T-helper 17 cell (primary cell): ENCODE data around the gene SLC22A7. TPM values are rescaled to one million over a fixed set of nuclear protein-coding genes. Genes with fewer than 3 reads are reported as not detected.
"Not testable (repeated sequence)": the region's sequence is repeated elsewhere in the genome, so short reads cannot be mapped to it uniquely, and the experiment has no call there.

ENCODE experiments used
- ATAC-seq: fragments of 150-1000 bp; cut with Tn5 transposase; 2 replicates; pipeline ENCODE4 v1.10.0; 2021; ENCODE audit warnings: mild to moderate bottlenecking, moderate library complexity
- DNase-seq, 3 donors: peaks; one replicate each; pipeline versions ENCODE4 v3.0.0 to v3.0.0-alpha.2; 2020 to 2021
- H3K9me3 ChIP-seq: one replicate; pipeline ENCODE4 v1.7.0; 2013; ENCODE audit warnings: low read length, mild to moderate bottlenecking; ENCODE audit not compliant: control insufficient read depth, poor library complexity, severe bottlenecking
- H3K27ac Mint-ChIP-seq: one replicate; pipeline ENCODE4 v1.8.0; 2022; ENCODE audit warnings: mild to moderate bottlenecking, moderate library complexity, mixed read lengths
- H3K27me3 Mint-ChIP-seq: one replicate; pipeline ENCODE4 v1.8.0; 2022; ENCODE audit warnings: mixed read lengths
- H3K36me3 Mint-ChIP-seq: one replicate; pipeline ENCODE4 v1.8.0; 2022; ENCODE audit warnings: low read depth, mixed read lengths
- H3K4me1 Mint-ChIP-seq: one replicate; pipeline ENCODE4 v1.8.0; 2022; ENCODE audit warnings: mild to moderate bottlenecking, mixed read lengths
- H3K4me3 Mint-ChIP-seq: one replicate; pipeline ENCODE4 v1.8.0; 2022; ENCODE audit warnings: mild to moderate bottlenecking, moderate library complexity, mixed read lengths
- total RNA-seq, 4 donors: library from RNA in 2 of 4; stranded (reverse) in 2 of 4; gene quantifications; one replicate each; pipeline ENCODE4 v1.2.3 and lab custom pipeline; 2022 to 2026

Gene SLC22A7
- total RNA-seq, 2 donors from 2014 or later: not detected

DNA sequence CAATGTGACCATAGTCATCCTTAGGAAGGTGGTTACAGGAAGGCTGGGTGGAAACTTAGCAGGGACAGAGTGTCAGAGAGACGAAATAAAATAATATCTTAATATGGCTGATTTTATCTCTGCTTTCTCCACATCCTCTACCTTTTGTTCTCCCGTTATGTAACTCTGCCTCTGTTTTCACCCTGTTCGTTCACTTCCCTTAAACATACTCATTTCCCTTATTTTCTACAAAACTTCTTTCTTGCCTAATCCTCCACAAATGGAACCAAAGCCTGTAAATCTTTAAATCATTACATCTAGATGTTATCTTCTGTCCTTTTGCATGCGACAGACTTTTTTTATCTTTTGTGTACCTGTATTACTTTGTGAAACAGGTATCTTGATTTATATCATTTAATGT, 33.8 kb downstream of the SLC22A7 start:
- DNase-seq (no peak), ATAC-seq (peak; percentile 23)
- Mint-ChIP-seq H3K4me1 (peaks cover 19% of the 10 kb centered on the region), H3K36me3 (peaks cover 2% of the 10 kb centered on the region), H3K27me3 (no peaks in the 10 kb centered on the region), H3K27ac (peak overlapping the region; percentile 24), H3K4me3 (peak overlapping the region; percentile 59)
- H3K9me3 ChIP-seq: no peaks in the 10 kb centered on the region

GRCh38 chr6:43334466-43335095, 36.5 kb downstream of the SLC22A7 start:
- no peaks in the 10 kb centered on the region for H3K9me3 ChIP-seq
- Mint-ChIP-seq H3K36me3 (peaks cover 3% of the 10 kb centered on the region), H3K4me3 (no peak overlapping the region), H3K4me1 (peaks cover 22% of the 10 kb centered on the region), H3K27me3 (no peaks in the 10 kb centered on the region), H3K27ac (no peak overlapping the region)
- DNase-seq (no peak), ATAC-seq (no peak)

DNA sequence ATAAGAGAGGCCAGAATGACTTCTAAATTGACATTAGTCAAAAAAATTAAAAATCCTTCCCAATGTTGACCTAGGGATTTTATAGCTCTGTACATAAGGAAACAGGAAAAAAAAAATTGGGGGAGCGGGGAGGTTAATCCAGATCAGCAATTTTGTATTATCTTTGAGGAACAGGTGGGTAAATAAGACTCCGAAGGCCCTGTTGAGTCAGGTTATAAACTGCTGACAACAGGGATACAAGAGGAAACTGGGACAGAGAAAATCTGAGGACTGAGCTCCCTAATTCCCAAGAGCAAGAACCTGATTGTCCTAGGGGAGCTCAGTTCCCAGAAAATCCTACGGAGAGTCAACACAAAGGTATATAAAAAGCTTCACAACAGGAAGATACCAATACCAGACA, 37.4 kb downstream of the SLC22A7 start:
- no peaks in the 10 kb centered on the region for H3K9me3 ChIP-seq
- Mint-ChIP-seq H3K27me3 (no peaks in the 10 kb centered on the region), H3K27ac (no peak overlapping the region), H3K36me3 (peaks cover 9% of the 10 kb centered on the region), H3K4me3 (no peak overlapping the region), H3K4me1 (peaks cover 25% of the 10 kb centered on the region)
- no peak for ATAC-seq
- no peak for DNase-seq

DNA sequence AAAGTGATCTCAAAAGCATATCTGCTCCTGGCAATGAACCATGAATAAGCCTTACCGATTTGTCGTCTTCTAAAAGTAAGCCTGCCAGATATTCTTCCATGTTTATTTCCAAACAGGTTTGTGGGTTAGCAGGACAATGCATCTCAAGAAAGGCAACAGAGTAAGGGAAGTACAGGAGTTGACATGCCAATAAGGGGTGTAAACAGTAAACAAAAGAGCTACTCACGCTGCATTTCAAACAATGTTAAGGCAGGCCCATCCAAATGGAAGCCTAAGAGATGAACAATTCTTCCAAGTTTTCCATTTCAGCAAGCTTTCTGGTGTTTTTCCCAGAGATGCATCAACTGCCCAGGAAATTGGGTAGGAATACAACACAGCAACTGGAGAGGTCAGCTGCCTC, 38.3 kb downstream of the SLC22A7 start:
- no peaks in the 10 kb centered on the region for H3K9me3 ChIP-seq
- DNase-seq (no peak), ATAC-seq (no peak)
- Mint-ChIP-seq H3K4me3 (no peak overlapping the region), H3K36me3 (peaks cover 12% of the 10 kb centered on the region), H3K4me1 (peaks cover 21% of the 10 kb centered on the region), H3K27me3 (no peaks in the 10 kb centered on the region), H3K27ac (no peak overlapping the region)

- Mint-ChIP-seq H3K27ac (peak overlapping the region; percentile 41), H3K36me3 (peaks cover 17% of the 10 kb centered on the region)
Observed at GRCh38 chr6:43338243-43338642, 40.2 kb downstream of the SLC22A7 start.

DNA sequence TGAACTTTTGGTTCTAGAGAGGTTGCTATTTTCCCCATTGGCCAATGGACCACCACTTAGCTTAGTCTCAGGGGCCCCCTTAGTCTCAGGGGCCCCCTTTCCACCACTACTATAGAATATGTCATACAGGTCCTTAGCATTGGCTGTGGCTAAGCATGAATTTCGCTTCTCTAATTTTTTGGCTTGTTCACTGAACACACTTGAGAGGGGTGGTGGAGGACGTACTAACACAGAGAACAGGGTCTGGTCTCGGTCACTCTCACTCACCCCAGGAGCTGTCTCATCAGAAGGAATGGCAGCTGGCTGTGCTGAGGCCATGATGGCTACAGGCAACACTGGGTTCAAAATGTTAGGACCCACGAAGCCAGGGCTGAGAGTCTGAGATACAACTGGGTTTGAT, 41.1 kb downstream of the SLC22A7 start:
- peaks cover 17% of the 10 kb centered on the region for H3K36me3 Mint-ChIP-seq
- H3K4me3 Mint-ChIP-seq: no peak overlapping the region
- H3K9me3 ChIP-seq: no peaks in the 10 kb centered on the region
- no peaks in the 10 kb centered on the region for H3K27me3 Mint-ChIP-seq
- DNase-seq: no peak
- no peak for ATAC-seq
- no peak overlapping the region for H3K27ac Mint-ChIP-seq
- H3K4me1 Mint-ChIP-seq: peaks cover 13% of the 10 kb centered on the region

More at GRCh38 chr6:43338243-43338642, 40.2 kb downstream of the SLC22A7 start:
- Mint-ChIP-seq H3K4me1 (peaks cover 13% of the 10 kb centered on the region), H3K27me3 (no peaks in the 10 kb centered on the region), H3K4me3 (no peak overlapping the region)
- no peak for ATAC-seq
- H3K9me3 ChIP-seq: no peaks in the 10 kb centered on the region
- DNase-seq: no peak

GRCh38 chr6:43346243-43346642, 48.2 kb downstream of the SLC22A7 start:
- H3K9me3 ChIP-seq, H3K4me3 Mint-ChIP-seq, H3K4me1 Mint-ChIP-seq, H3K27me3 Mint-ChIP-seq, H3K27ac Mint-ChIP-seq, DNase-seq, H3K36me3 Mint-ChIP-seq, ATAC-seq: not testable (repeated sequence)

DNA sequence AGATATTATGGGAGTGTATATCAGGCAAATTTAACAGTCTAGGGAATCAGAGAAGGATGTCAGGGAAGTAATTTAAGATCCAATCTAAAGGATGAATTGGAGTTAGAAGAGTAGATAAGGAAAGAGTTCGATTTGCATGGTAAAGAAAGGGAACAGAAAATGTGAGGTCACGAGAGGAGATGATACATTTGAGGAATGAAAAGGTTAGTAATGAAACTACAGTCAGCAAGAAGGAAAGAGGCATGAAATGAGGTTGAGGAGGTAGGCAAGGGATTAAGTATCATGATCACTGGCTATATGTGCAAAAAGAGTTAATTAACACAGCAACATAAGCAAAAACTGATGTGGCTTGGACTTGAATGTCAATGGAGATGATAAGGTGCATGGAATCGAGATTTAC, 49.0 kb downstream of the SLC22A7 start:
- Mint-ChIP-seq H3K27ac (no peak overlapping the region), H3K4me1 (peaks cover 7% of the 10 kb centered on the region), H3K36me3 (peaks cover 9% of the 10 kb centered on the region), H3K4me3 (no peak overlapping the region), H3K27me3 (no peaks in the 10 kb centered on the region)
- H3K9me3 ChIP-seq: no peaks in the 10 kb centered on the region
- ATAC-seq (no peak), DNase-seq (no peak)

GRCh38 chr6:43347444-43347843, 49.4 kb downstream of the SLC22A7 start:
- no peak overlapping the region for H3K4me3 Mint-ChIP-seq
- peaks cover 8% of the 10 kb centered on the region for H3K36me3 Mint-ChIP-seq
- no peak overlapping the region for H3K27ac Mint-ChIP-seq
- ATAC-seq (no peak), DNase-seq (no peak)
- peaks cover 7% of the 10 kb centered on the region for H3K4me1 Mint-ChIP-seq
- no peaks in the 10 kb centered on the region for H3K9me3 ChIP-seq
- H3K27me3 Mint-ChIP-seq: no peaks in the 10 kb centered on the region

DNA sequence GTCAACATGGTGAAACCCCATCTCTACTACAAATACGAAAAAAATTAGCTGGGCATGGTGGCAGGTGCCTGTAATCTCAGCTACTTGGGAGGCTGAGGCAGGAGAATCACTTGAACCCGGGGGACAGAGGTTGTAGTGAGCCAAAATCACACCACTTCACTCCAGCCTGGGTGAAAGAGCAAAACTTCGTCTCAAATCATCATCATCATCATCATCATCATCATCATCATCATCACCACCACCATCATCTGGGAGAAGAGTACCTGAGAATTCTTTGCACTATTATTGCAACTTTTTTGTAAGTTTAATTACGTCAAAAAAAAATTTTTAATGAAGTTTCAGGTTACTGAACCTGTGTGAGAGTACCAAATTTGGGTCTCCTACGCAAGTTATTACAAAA, 53.9 kb downstream of the SLC22A7 start:
- H3K27me3 Mint-ChIP-seq, H3K4me3 Mint-ChIP-seq, H3K27ac Mint-ChIP-seq, DNase-seq, H3K36me3 Mint-ChIP-seq, H3K9me3 ChIP-seq, ATAC-seq, H3K4me1 Mint-ChIP-seq: not testable (repeated sequence)

Other genes with a start within 250 kb of the SLC22A7 start
- 10 to 100 TPM in 1 of 2 donors, 1 to 10 TPM in 1; 8.2 to 11.2 TPM for gene CUL7, start 244.4 kb upstream of the SLC22A7 start, total RNA-seq
- gene MRPL2, start 238.8 kb upstream of the SLC22A7 start, total RNA-seq: 10 to 100 TPM; 32.3 to 37.5 TPM
- gene KLC4, start 238.6 kb upstream of the SLC22A7 start, total RNA-seq: 10 to 100 TPM; 25.7 to 41.9 TPM
- gene PTK7, start 221.9 kb upstream of the SLC22A7 start, total RNA-seq: 1 to 10 TPM in 1 of 2 donors, under 1 TPM in 1; 0.62 to 1.6 TPM
- 10 to 100 TPM; 26.3 to 27.9 TPM for gene SRF, start 127.0 kb upstream of the SLC22A7 start, total RNA-seq
- gene CUL9, start 116.1 kb upstream of the SLC22A7 start, total RNA-seq: 10 to 100 TPM; 73.9 to 78.0 TPM
- gene DNPH1, start 68.8 kb upstream of the SLC22A7 start, total RNA-seq: 10 to 100 TPM; 32.3 to 35.0 TPM
- under 1 TPM; 0.05 to 0.16 TPM for gene TTBK1, start 54.8 kb upstream of the SLC22A7 start, total RNA-seq
- 1 to 10 TPM; 1.3 to 2.1 TPM for gene CRIP3, start 10.6 kb downstream of the SLC22A7 start, total RNA-seq
- gene ZNF318, start 71.4 kb downstream of the SLC22A7 start, total RNA-seq: 10 to 100 TPM; 22.5 to 24.0 TPM
- 10 to 100 TPM; 51.0 to 70.7 TPM for gene ABCC10, start 129.3 kb downstream of the SLC22A7 start, total RNA-seq
- gene DLK2, start 157.3 kb downstream of the SLC22A7 start, total RNA-seq: under 1 TPM; 0.25 to 0.89 TPM
- 10 to 100 TPM; 33.2 to 36.3 TPM for gene TJAP1, start 179.3 kb downstream of the SLC22A7 start, total RNA-seq
- under 1 TPM; 0.37 TPM for gene LRRC73, start 212.1 kb downstream of the SLC22A7 start, total RNA-seq
- gene YIPF3, start 218.7 kb downstream of the SLC22A7 start, total RNA-seq: 10 to 100 TPM; 50.5 to 55.9 TPM
- gene POLR1C, start 218.8 kb downstream of the SLC22A7 start, total RNA-seq: 10 to 100 TPM; 51.6 to 54.9 TPM